IMR-90 (cell line): ENCODE measurements around the gene KMT2A. TPM values are rescaled to one million over a fixed set of nuclear protein-coding genes. Genes with fewer than 3 reads are reported as not detected.
A peak's percentile ranks its signal among the peaks of the same experiment; 100 is the strongest.
"Not testable (repeated sequence)": the region's sequence is repeated elsewhere in the genome, so short reads cannot be mapped to it uniquely, and the experiment has no call there.

Experiments
- ATAC-seq: fragments of 200-7000 bp; cut with Tn5 transposase; 2 replicates; pipeline ENCODE4 v1.9.1; 2020; ENCODE audit warnings: low read depth, mild to moderate bottlenecking, moderate library complexity
- BruUV-seq: library from RNA; stranded (reverse); fragments of 400-500 nt; replicated peaks from 2 replicates; lab custom pipeline; 2021; lab: Mats Ljungman, UMichigan
- CTCF ChIA-PET: fragments of 300-600 bp; formaldehyde crosslinking; extraction: SDS; loops from one replicate; lab custom pipeline; 2021; ENCODE audit warnings: antibody characterized with exemption; lab: Yijun Ruan, JAX
- POLR2A ChIA-PET: fragments of 300-600 bp; sonication (Branson Sonifier 250); formaldehyde crosslinking; loops from one replicate; lab custom pipeline; 2022; ENCODE audit warnings: antibody characterized with exemption; ENCODE audit not compliant: unreplicated experiment; lab: Charles Lee
- DNase-seq: peaks from one replicate; pipeline ENCODE4 v3.0.0; 2013
- H2AFZ ChIP-seq: replicated peaks from 2 replicates; pipeline ENCODE3; 2013; ENCODE audit warnings: low read length, mild to moderate bottlenecking; ENCODE audit not compliant: poor library complexity
- H2AK5ac ChIP-seq: 2 replicates; pipeline ENCODE4 v1.6.1; 2013; ENCODE audit warnings: low read depth, low read length, inconsistent platforms
- H2AK9ac ChIP-seq: replicated peaks from 2 replicates; pipeline ENCODE3; 2013; ENCODE audit warnings: mild to moderate bottlenecking, low read depth, low read length, moderate library complexity; ENCODE audit not compliant: poor library complexity
- H2BK120ac ChIP-seq: 2 replicates; pipeline ENCODE4 v1.6.1; 2013; ENCODE audit warnings: low read depth, low read length, inconsistent platforms
- H2BK15ac ChIP-seq: 3 replicates; pipeline ENCODE4 v1.6.1; 2013; ENCODE audit warnings: low read depth, low read length, inconsistent platforms
- H2BK20ac ChIP-seq: 2 replicates; pipeline ENCODE4 v1.6.1; 2013; ENCODE audit warnings: low read depth, mild to moderate bottlenecking, inconsistent platforms, low read length, moderate library complexity
- H2BK5ac ChIP-seq: 2 replicates; pipeline ENCODE4 v1.6.1; 2013; ENCODE audit warnings: mild to moderate bottlenecking, low read depth, low read length, inconsistent platforms; ENCODE audit not compliant: poor library complexity, severe bottlenecking
- H3K14ac ChIP-seq: replicated peaks from 2 replicates; pipeline ENCODE4 v1.6.1; 2013; ENCODE audit warnings: low read depth, low read length, inconsistent platforms
- H3K18ac ChIP-seq: 2 replicates; pipeline ENCODE4 v1.6.1; 2013; ENCODE audit warnings: low read depth, low read length, control low read depth
- H3K23ac ChIP-seq: 2 replicates; pipeline ENCODE4 v1.6.1; 2013; ENCODE audit warnings: low read depth, low read length, inconsistent platforms
- H3K27ac ChIP-seq: 2 replicates; pipeline ENCODE4 v1.5.1; 2013; ENCODE audit warnings: mild to moderate bottlenecking, control low read depth, low read length; ENCODE audit not compliant: insufficient read depth
- H3K27me3 ChIP-seq: 2 replicates; pipeline ENCODE4 v1.6.1; 2013; ENCODE audit warnings: low read length; ENCODE audit not compliant: control insufficient read depth, insufficient read depth
- H3K36me3 ChIP-seq: 2 replicates; pipeline ENCODE4 v1.6.1; 2013; ENCODE audit warnings: low read length, mixed read lengths; ENCODE audit not compliant: control insufficient read depth, insufficient read depth
- H3K4ac ChIP-seq: 2 replicates; pipeline ENCODE4 v1.6.1; 2013; ENCODE audit warnings: low read depth, low read length, inconsistent platforms
- H3K4me1 ChIP-seq: 2 replicates; pipeline ENCODE4 v1.6.1; 2013; ENCODE audit warnings: low read length, mixed read lengths; ENCODE audit not compliant: control insufficient read depth, insufficient read depth
- H3K4me2 ChIP-seq: 2 replicates; pipeline ENCODE4 v1.6.1; 2013; ENCODE audit warnings: low read depth, mild to moderate bottlenecking, control low read depth, low read length, moderate library complexity
- H3K4me3 ChIP-seq: 2 replicates; pipeline ENCODE4 v1.5.1; 2013; ENCODE audit warnings: low read depth, mild to moderate bottlenecking, control low read depth, low read length, moderate library complexity; ENCODE audit not compliant: insufficient read depth
- H3K56ac ChIP-seq: 2 replicates; pipeline ENCODE4 v1.6.1; 2013; ENCODE audit warnings: low read length, inconsistent platforms; ENCODE audit not compliant: insufficient read depth; ENCODE audit errors: extremely low read depth
- H3K79me1 ChIP-seq, 2 experiments: 2 replicates each; pipeline ENCODE4 v1.6.1; 2013; ENCODE audit warnings: low read length in 2 of 2, inconsistent platforms in 1 of 2, low read depth in 1 of 2
- H3K9ac ChIP-seq: 2 replicates; pipeline ENCODE4 v1.6.1; 2013; ENCODE audit warnings: low read depth, low read length, control low read depth
- H3K9me1 ChIP-seq: 2 replicates; pipeline ENCODE4 v1.6.1; 2013; ENCODE audit warnings: low read length, inconsistent platforms; ENCODE audit not compliant: insufficient read depth
- H3K9me3 ChIP-seq: 2 replicates; pipeline ENCODE4 v1.6.1; 2013; ENCODE audit warnings: low read length; ENCODE audit not compliant: control insufficient read depth, insufficient read depth
- H4K20me1 ChIP-seq: 2 replicates; pipeline ENCODE4 v1.6.1; 2013; ENCODE audit warnings: low read length, inconsistent platforms; ENCODE audit not compliant: insufficient read depth
- H4K5ac ChIP-seq: 2 replicates; pipeline ENCODE4 v1.6.1; 2013; ENCODE audit warnings: mild to moderate bottlenecking, low read depth, low read length, control low read depth
- H4K8ac ChIP-seq, 2 experiments: 2 replicates each; pipeline ENCODE4 v1.6.1; 2013; ENCODE audit warnings: low read depth in 2 of 2, low read length in 2 of 2, control low read depth in 1 of 2, inconsistent platforms in 1 of 2
- H4K91ac ChIP-seq: 2 replicates; pipeline ENCODE4 v1.6.1; 2013; ENCODE audit warnings: low read depth, low read length, inconsistent platforms; ENCODE audit not compliant: insufficient read depth
- CEBPB ChIP-seq: IDR thresholded peaks from 2 replicates; pipeline ENCODE4 v1.6.1; 2012; ENCODE audit warnings: low read depth, low read length, improper control_type of control experiment
- POLR2A ChIP-seq: IDR thresholded peaks from 2 replicates; pipeline ENCODE4 v1.6.1; 2012; ENCODE audit warnings: mild to moderate bottlenecking, low read depth, low read length
- WGBS, 2 experiments: methylation state at CpG; one replicate each; pipeline versions ENCODE4 v1.1.5 to v1.1.7; 2013; ENCODE audit warnings: missing lambda C conversion rate in 2 of 2; ENCODE audit not compliant: insufficient read length in 1 of 2; ENCODE audit errors: extremely low coverage in 2 of 2; 5-methylcytosine and 5-hydroxymethylcytosine counted together
- dilution Hi-C: fragments of 300-500 bp; cut with HindIII; formaldehyde crosslinking; loops from one replicate; pipeline ENCODE4 v1.14.3; 2018; ENCODE audit warnings: low sequenced_read_pairs; ENCODE audit not compliant: unreplicated experiment
- in situ Hi-C: fragments of 300-500 bp; cut with MboI; formaldehyde crosslinking; loops from 3 replicates; pipeline ENCODE4 v1.14.3; 2019; ENCODE audit warnings: low sequenced_read_pairs, inconsistent platforms, mixed read lengths
- intact Hi-C: fragments of 100-400 bp; cut with micrococcal nuclease; formaldehyde crosslinking; loops from 2 replicates; pipeline ENCODE4 v1.10.0; 2022
- polyA plus RNA-seq, 3 experiments: library from polyadenylated mRNA; depleted of rRNA; stranded (reverse); fragments of >200 nt; gene quantifications; 2 replicates each; pipeline ENCODE4 v1.2.3, GENCODE V29; 2012; ENCODE audit warnings: low replicate concordance in 1 of 3
- total RNA-seq: library from RNA; depleted of rRNA; stranded (reverse); fragments of >200 nt; gene quantifications from 2 replicates; pipeline ENCODE4 v1.2.3, GENCODE V29; 2012
- TF ChIP-seq, protein P1 (sequence below): conservative IDR thresholded peaks from 2 replicates; pipeline ENCODE4 v1.5.1; 2012; ENCODE audit warnings: mild to moderate bottlenecking, low read depth, low read length, improper control_type of control experiment

KMT2A gene
- total and polyA plus RNA-seq, 2 of the 4 experiments (the other 2 are of a cell fraction), result 18.2 to 21.1 TPM

DNA sequence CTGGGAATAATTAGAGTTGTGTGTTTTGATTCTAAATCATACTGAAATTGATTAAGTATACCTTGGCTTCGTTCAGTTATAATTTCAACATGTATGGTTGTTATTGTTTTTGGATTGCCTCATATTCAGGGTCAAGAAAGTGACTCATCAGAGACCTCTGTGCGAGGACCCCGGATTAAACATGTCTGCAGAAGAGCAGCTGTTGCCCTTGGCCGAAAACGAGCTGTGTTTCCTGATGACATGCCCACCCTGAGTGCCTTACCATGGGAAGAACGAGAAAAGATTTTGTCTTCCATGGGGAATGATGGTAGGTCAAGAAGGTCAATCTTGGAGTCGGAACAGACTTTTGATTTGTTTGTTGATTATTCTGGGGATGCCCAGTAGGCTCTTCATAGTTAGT lies 40.4 kb downstream of the KMT2A start:
- no peak overlapping the region for H4K91ac ChIP-seq
- no peak overlapping the region for H3K4me3 ChIP-seq
- TF ChIP-seq POLR2A (no peak), CEBPB (peak; percentile 12; the same call in 1 of the 2 replicates)
- TF ChIP-seq, protein P1, sequence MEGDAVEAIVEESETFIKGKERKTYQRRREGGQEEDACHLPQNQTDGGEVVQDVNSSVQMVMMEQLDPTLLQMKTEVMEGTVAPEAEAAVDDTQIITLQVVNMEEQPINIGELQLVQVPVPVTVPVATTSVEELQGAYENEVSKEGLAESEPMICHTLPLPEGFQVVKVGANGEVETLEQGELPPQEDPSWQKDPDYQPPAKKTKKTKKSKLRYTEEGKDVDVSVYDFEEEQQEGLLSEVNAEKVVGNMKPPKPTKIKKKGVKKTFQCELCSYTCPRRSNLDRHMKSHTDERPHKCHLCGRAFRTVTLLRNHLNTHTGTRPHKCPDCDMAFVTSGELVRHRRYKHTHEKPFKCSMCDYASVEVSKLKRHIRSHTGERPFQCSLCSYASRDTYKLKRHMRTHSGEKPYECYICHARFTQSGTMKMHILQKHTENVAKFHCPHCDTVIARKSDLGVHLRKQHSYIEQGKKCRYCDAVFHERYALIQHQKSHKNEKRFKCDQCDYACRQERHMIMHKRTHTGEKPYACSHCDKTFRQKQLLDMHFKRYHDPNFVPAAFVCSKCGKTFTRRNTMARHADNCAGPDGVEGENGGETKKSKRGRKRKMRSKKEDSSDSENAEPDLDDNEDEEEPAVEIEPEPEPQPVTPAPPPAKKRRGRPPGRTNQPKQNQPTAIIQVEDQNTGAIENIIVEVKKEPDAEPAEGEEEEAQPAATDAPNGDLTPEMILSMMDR, result no peak
- in situ Hi-C loops, result no loop called here
- peaks cover 23 to 30% of the 10 kb centered on the region in 2 experiments for H3K79me1 ChIP-seq
- BruUV-seq, result no TSS peak
- H3K36me3 ChIP-seq, result peaks cover 39% of the 10 kb centered on the region
- H3K9me1 ChIP-seq, result 0 out of 2 replicates have a peak, but pooled peaks cover 4% of the 10 kb centered on the region
- H3K9me3 ChIP-seq, result no peaks in the 10 kb centered on the region
- ChIA-PET CTCF (no interaction called here), POLR2A (no interaction called here)
- H2BK20ac ChIP-seq, result no peak overlapping the region
- H4K8ac ChIP-seq, result no peak overlapping the region
- H3K27me3 ChIP-seq, result no peaks in the 10 kb centered on the region
- dilution Hi-C loops, result no loop called here
- H2BK5ac ChIP-seq, result no peak overlapping the region
- H2AK5ac ChIP-seq, result no peak overlapping the region
- no peak overlapping the region for H2BK120ac ChIP-seq
- H2AK9ac ChIP-seq, result no peak overlapping the region
- no peak overlapping the region for H3K9ac ChIP-seq
- H4K20me1 ChIP-seq, result peaks cover 8% of the 10 kb centered on the region; the same call in 1 of the 2 replicates
- intact Hi-C loops, result no loop called here
- no peaks in the 10 kb centered on the region for H3K4me1 ChIP-seq
- no peak overlapping the region for H3K23ac ChIP-seq
- H4K5ac ChIP-seq, result no peak overlapping the region
- ATAC-seq, result no peak
- H3K27ac ChIP-seq, result no peak overlapping the region
- no peak overlapping the region for H2AFZ ChIP-seq
- H3K18ac ChIP-seq, result no peak overlapping the region
- no peak overlapping the region for H2BK15ac ChIP-seq
- H3K14ac ChIP-seq, result no peak overlapping the region
- H3K56ac ChIP-seq, result no peak overlapping the region
- H3K4ac ChIP-seq, result no peak overlapping the region
- 75% methylated on average over 5 of the region's 7 CpGs; no CpG with 5 or more reads in 1 of the 2 experiments for WGBS, 2 experiments
- DNase-seq, result no peak
- H3K4me2 ChIP-seq, result no peak overlapping the region

DNA sequence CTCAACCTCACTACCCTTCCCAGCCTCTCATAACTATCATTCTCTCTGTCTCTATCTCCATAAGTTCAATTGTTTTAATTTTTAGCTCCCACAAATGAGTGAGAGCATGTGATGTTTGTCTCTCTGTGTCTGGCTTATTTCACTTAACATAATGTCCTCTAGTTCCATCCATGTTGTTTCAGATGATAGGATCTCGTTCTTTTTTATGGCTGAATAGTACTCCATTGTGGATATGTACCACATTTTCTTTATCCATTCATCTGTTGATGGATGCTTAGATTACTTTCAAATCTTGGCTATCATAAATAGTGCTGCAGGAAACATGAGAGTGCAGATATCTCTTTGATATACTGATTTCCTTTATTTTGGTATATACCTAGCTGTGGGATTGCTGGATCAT lies 44.9 kb downstream of the KMT2A start:
- H2BK20ac ChIP-seq, in situ Hi-C loops, H3K56ac ChIP-seq, H3K23ac ChIP-seq, H3K79me1 ChIP-seq, H3K4ac ChIP-seq, H4K20me1 ChIP-seq, H2AFZ ChIP-seq, H2BK15ac ChIP-seq, H3K4me2 ChIP-seq, H3K27ac ChIP-seq, H3K18ac ChIP-seq, H3K9me1 ChIP-seq, H3K14ac ChIP-seq, H3K4me1 ChIP-seq, DNase-seq, CTCF ChIA-PET, H3K9ac ChIP-seq, H3K27me3 ChIP-seq, POLR2A ChIA-PET, H2BK5ac ChIP-seq, H2BK120ac ChIP-seq, H2AK9ac ChIP-seq, ATAC-seq, dilution Hi-C loops, H3K9me3 ChIP-seq, intact Hi-C loops, H3K4me3 ChIP-seq, BruUV-seq, H2AK5ac ChIP-seq, H4K5ac ChIP-seq, H4K91ac ChIP-seq, H4K8ac ChIP-seq: not testable (repeated sequence)
- WGBS, 2 experiments, result no CpG with 5 or more reads among the region's 1 CpG
- peaks cover 45% of the 10 kb centered on the region for H3K36me3 ChIP-seq
